ENCODE data around the gene GNB1L.

- TF ChIP-seq CTCF (conservative IDR thresholded peaks at IDR 0.05 in 1 of 2, IDR thresholded peaks at IDR 0.05 in 1 of 2; ENCODE audit: extremely low read depth in 1 of 2, insufficient read depth in 1 of 2, low read depth in 1 of 2, low read length in 2 of 2) = no peak
- no peak for TF ChIP-seq EZH2 (IDR thresholded peaks at IDR 0.05; ENCODE audit: borderline replicate concordance, low read length)
Observed at GRCh38 chr22:19772422-19772672, 82.3 kb downstream of the GNB1L start.
